SU-DHL-6 (cell line): Measurements from ENCODE around the gene RASSF4.

ENCODE experiments used
- H2AFZ ChIP-seq: fragments of 200-600 bp; sonication (generic); 2 replicates; pipeline ENCODE4 v1.6.1; 2014; ENCODE audit warnings: low read depth, mild to moderate bottlenecking, moderate library complexity, mixed read lengths, antibody characterized with exemption, low read length; ENCODE audit not compliant: severe bottlenecking
- H3F3A ChIP-seq: fragments of 200-600 bp; shearing (Covaris generic); 2 replicates; pipeline ENCODE4 v1.6.0; 2016; ENCODE audit warnings: antibody characterized with exemption, mild to moderate bottlenecking; ENCODE audit not compliant: insufficient read depth
- H3K27ac ChIP-seq: fragments of 200-600 bp; sonication (generic); 2 replicates; pipeline ENCODE4 v1.5.1; 2016; ENCODE audit warnings: low read depth, mild to moderate bottlenecking, low read length, moderate library complexity, mixed read lengths
- H3K27me3 ChIP-seq: fragments of 200-600 bp; sonication (generic), shearing (Covaris generic); 2 replicates; pipeline ENCODE4 v1.6.0; 2014; ENCODE audit warnings: mild to moderate bottlenecking, low read length
- H3K36me3 ChIP-seq: fragments of 200-600 bp; sonication (generic); 2 replicates; pipeline ENCODE4 v1.6.1; 2014; ENCODE audit warnings: mild to moderate bottlenecking, low read length, mixed read lengths
- H3K4me2 ChIP-seq: fragments of 300-600, 200-600 bp; shearing (Covaris generic), sonication (generic); 2 replicates; pipeline ENCODE4 v1.6.0; 2014; ENCODE audit warnings: low read length, low read depth, mild to moderate bottlenecking; ENCODE audit not compliant: poor library complexity, severe bottlenecking
- H3K4me3 ChIP-seq: fragments of 200-600 bp; sonication (generic); 2 replicates; pipeline ENCODE4 v1.5.1; 2014; ENCODE audit warnings: antibody characterized with exemption, low read length, mild to moderate bottlenecking, mixed read lengths; ENCODE audit not compliant: insufficient read depth, poor library complexity, severe bottlenecking
- H3K79me2 ChIP-seq: fragments of 200-600 bp; sonication (generic); 2 replicates; pipeline ENCODE4 v1.6.1; 2014; ENCODE audit warnings: mild to moderate bottlenecking, low read length, moderate library complexity; ENCODE audit not compliant: insufficient read depth
- H3K9ac ChIP-seq: fragments of 200-600 bp; sonication (generic); 2 replicates; pipeline ENCODE4 v1.7.0; 2014; ENCODE audit warnings: mild to moderate bottlenecking, low read length
- H3K9me2 ChIP-seq: fragments of 200-600 bp; sonication (generic); replicated peaks from 2 replicates; pipeline ENCODE4 v1.6.1; 2014; ENCODE audit warnings: low read length; ENCODE audit not compliant: insufficient read depth
- H3K9me3 ChIP-seq: fragments of 200-600 bp; sonication (generic); 2 replicates; pipeline ENCODE4 v1.6.1; 2014; ENCODE audit warnings: low read length, mixed read lengths; ENCODE audit not compliant: insufficient read depth
- H4K20me1 ChIP-seq: fragments of 200-600 bp; sonication (generic); 2 replicates; pipeline ENCODE4 v1.6.1; 2014; ENCODE audit warnings: low read depth, mild to moderate bottlenecking, antibody characterized with exemption, low read length, moderate library complexity, mixed read lengths
- EZH2phosphoT487 ChIP-seq: fragments of 200-600 bp; sonication (generic), shearing (Covaris generic); conservative IDR thresholded peaks from 2 replicates; pipeline ENCODE4 v1.6.1; 2018; ENCODE audit warnings: mild to moderate bottlenecking, antibody characterized with exemption, low read length, moderate library complexity, mixed read lengths
- TF ChIP-seq, protein P1 (sequence below): fragments of 200-600 bp; sonication (generic); IDR thresholded peaks from one replicate; pipeline ENCODE4 v1.5.1; 2017; ENCODE audit warnings: antibody characterized with exemption, mild to moderate bottlenecking, low read length, moderate library complexity; ENCODE audit not compliant: insufficient read depth, poor library complexity, severe bottlenecking

Gene RASSF4

DNA sequence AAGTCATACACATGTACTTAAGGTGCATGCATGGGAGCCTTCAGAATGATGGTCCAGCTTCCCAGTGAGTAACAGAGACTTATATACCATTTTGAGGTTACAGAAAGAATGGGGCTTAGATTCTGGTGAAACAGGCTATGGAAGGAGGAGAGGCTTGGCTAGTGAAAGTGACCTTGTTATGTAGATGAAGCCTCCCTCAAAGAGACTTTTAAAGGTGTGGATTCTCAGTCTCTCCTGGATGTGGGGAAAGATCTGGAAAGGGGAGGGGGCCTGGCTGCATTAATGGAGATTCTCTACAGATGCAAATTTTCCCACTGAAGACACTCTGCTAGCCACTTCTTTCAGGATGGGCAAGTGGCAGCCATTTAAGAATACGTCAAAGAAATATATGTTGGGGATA lies 5.5 kb downstream of the RASSF4 start:
- Histone ChIP-seq H2AFZ (no peak overlapping the region), H3K4me3 (no peak overlapping the region)

DNA sequence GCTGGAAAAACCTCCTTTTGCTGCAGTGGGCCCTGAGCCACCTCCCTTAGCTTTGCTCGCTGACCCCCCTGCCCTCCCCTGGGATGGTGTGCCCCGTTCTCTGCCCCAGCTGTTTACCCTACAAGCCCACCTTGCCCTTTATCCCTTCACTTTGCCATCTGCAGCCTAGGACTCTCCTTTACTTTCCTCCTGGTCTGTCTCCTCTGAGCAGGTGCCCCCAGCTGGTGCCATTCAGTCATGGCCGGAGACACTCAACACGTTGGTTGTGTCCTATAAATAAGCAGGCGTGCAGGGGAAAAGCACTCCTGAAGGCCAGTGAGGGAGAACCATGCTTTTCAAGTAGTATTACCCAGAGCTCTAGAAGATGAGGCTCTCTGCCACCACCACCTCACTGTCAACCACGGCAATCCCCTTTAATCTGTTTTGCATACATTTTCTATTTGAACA lies 6.1 kb downstream of the RASSF4 start:
- TF ChIP-seq, protein P1, sequence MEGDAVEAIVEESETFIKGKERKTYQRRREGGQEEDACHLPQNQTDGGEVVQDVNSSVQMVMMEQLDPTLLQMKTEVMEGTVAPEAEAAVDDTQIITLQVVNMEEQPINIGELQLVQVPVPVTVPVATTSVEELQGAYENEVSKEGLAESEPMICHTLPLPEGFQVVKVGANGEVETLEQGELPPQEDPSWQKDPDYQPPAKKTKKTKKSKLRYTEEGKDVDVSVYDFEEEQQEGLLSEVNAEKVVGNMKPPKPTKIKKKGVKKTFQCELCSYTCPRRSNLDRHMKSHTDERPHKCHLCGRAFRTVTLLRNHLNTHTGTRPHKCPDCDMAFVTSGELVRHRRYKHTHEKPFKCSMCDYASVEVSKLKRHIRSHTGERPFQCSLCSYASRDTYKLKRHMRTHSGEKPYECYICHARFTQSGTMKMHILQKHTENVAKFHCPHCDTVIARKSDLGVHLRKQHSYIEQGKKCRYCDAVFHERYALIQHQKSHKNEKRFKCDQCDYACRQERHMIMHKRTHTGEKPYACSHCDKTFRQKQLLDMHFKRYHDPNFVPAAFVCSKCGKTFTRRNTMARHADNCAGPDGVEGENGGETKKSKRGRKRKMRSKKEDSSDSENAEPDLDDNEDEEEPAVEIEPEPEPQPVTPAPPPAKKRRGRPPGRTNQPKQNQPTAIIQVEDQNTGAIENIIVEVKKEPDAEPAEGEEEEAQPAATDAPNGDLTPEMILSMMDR, result no peak
- no peak for TF ChIP-seq EZH2phosphoT487
- Histone ChIP-seq H3K9me3 (no peaks in the 10 kb centered on the region), H3K27me3 (no peaks in the 10 kb centered on the region), H3K36me3 (no peaks in the 10 kb centered on the region), H3K4me2 (no peak overlapping the region), H3K79me2 (no peaks in the 10 kb centered on the region), H4K20me1 (no peaks in the 10 kb centered on the region), H3K27ac (no peak overlapping the region), H2AFZ (no peak overlapping the region), H3K4me3 (no peak overlapping the region), H3K9me2 (no peaks in the 10 kb centered on the region), H3F3A (no peaks in the 10 kb centered on the region), H3K9ac (no peak overlapping the region)

More for the DNA sequence above, 5.5 kb downstream of the RASSF4 start:
- Histone ChIP-seq H3K9me2 (no peaks in the 10 kb centered on the region), H3K4me2 (no peak overlapping the region), H3K79me2 (no peaks in the 10 kb centered on the region), H3K27me3 (no peaks in the 10 kb centered on the region), H3K27ac (no peak overlapping the region), H3F3A (no peaks in the 10 kb centered on the region), H3K36me3 (no peaks in the 10 kb centered on the region), H3K9me3 (no peaks in the 10 kb centered on the region), H3K9ac (no peak overlapping the region), H4K20me1 (no peaks in the 10 kb centered on the region)
- no peak for TF ChIP-seq EZH2phosphoT487
- TF ChIP-seq, protein P1, result no peak

DNA sequence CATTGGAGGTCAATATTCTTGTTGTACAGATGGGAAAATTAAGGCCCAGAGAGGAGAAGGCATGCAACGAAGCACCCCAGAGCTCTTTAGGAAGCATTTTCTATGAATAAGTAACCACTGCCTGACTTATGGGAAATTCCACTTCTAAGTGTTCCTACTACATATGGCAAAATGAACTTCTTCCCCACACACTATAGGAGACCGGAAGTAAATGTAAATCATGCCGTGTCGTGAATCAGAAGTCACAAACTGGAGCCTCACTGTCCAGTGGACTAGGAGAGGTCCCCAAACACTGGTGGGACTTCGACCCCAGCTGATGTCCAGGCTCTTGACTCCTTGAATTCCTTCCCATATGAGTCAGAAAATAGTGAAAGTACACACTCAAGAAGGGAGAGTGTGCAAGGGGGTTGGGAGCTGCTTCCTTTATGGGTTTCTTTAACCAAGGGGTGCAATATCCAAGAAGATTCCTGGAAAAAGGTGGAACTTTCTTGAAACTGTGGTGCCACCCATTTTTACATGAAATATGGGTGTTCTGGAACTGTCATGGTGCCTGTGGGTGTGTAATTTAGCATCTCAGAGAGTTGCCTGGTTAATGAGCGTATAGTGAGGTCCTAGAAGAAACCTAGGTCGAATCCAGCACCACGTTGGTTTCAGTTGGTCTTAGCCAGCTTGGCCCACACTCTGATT lies 6.7 kb downstream of the RASSF4 start:
- H3K79me2 ChIP-seq, result no peaks in the 10 kb centered on the region
- H3K9me3 ChIP-seq, result no peaks in the 10 kb centered on the region
- H3K27me3 ChIP-seq, result no peaks in the 10 kb centered on the region
- TF ChIP-seq, protein P1, result no peak
- TF ChIP-seq EZH2phosphoT487, result no peak
- H3K27ac ChIP-seq, result no peak overlapping the region
- H3K4me3 ChIP-seq, result no peak overlapping the region
- H3K4me2 ChIP-seq, result peak overlapping the region; percentile 17
- H3K36me3 ChIP-seq, result no peaks in the 10 kb centered on the region
- H3K9ac ChIP-seq, result no peak overlapping the region
- no peaks in the 10 kb centered on the region for H4K20me1 ChIP-seq
- no peaks in the 10 kb centered on the region for H3F3A ChIP-seq
- H2AFZ ChIP-seq, result peak overlapping the region; percentile 70
- H3K9me2 ChIP-seq, result no peaks in the 10 kb centered on the region
